ENCODE measurements around the gene RAD21L1. TPM values are rescaled to one million over a fixed set of nuclear protein-coding genes. Genes with fewer than 3 reads are reported as not detected.

The RAD21L1 gene
- polyA plus RNA-seq, 2 of the 4 experiments (the other 2 are of a cell fraction): not detected

GRCh38 chr20:1185790-1186334, 40.0 kb upstream of the RAD21L1 start (continued):
- TF ChIP-seq CTCF (IDR thresholded peaks at IDR 0.05) (peak; percentile 79), JUN (IDR thresholded peaks at IDR 0.05) (no peak), ZSCAN20 (CRISPR knock-in tag; IDR thresholded peaks at IDR 0.05) (no peak), MYC (IDR thresholded peaks at IDR 0.05; ENCODE audit: borderline replicate concordance, low read length) (no peak), NPAS2 (CRISPR knock-in tag; IDR thresholded peaks at IDR 0.05; ENCODE audit: borderline replicate concordance) (no peak), RNF2 (IDR thresholded peaks at IDR 0.05; ENCODE audit: borderline replicate concordance, low read depth) (no peak), PHF8 (IDR thresholded peaks at IDR 0.05; ENCODE audit: borderline replicate concordance, low read depth) (no peak), EHF (CRISPR knock-in tag; IDR thresholded peaks at IDR 0.05) (no peak), ZC3H11A (IDR thresholded peaks at IDR 0.05) (no peak), CHD2 (IDR thresholded peaks at IDR 0.05; ENCODE audit: low read length, partially characterized antibody) (no peak), MAFK (IDR thresholded peaks at IDR 0.05; ENCODE audit: partially characterized antibody) (no peak), BHLHE40 (IDR thresholded peaks at IDR 0.05; ENCODE audit: low read depth, low read length) (no peak)

- no peak overlapping the region for H3K4me3 ChIP-seq
Observed at GRCh38 chr20:1186367-1186991, 39.4 kb upstream of the RAD21L1 start.

GRCh38 chr20:1187605-1188171, 38.2 kb upstream of the RAD21L1 start:
- CTCF ChIA-PET: interaction anchor here (0.5 to 5.3 kb wide), 9 partner anchors 14 to 383 kb away, joined by 3 to 91 read pairs (median 8); partner anchors contain the start of gene PSMF1
- FAIRE-seq: peak; percentile 7
- no peak; a peak in 1 of 6 replicates for ATAC-seq
- peak in 1 of 2 experiments; percentile 47 for DNase-seq (ENCODE audit: low read depth in 1 of 2, low spot score in 1 of 2)
- no peak for TF ChIP-seq POLR2A (IDR thresholded peaks at IDR 0.05; ENCODE audit: low read length)
- TF ChIP-seq ZC3H11A (IDR thresholded peaks at IDR 0.05): no peak
- POLR2A ChIA-PET: no interaction called here
- Histone ChIP-seq H3K9me3 (no peaks in the 10 kb centered on the region), H3K4me1 (peaks cover 16% of the 10 kb centered on the region), H3K27ac (no peak overlapping the region), H3K4me3 (no peak overlapping the region), H3K4me2 (peak overlapping the region; percentile 26; the same call in 2 of the 3 replicates)
- WGBS (ENCODE audit: missing lambda C conversion rate): 50% methylated on average over 4 of the region's 4 CpGs

More at GRCh38 chr20:1186367-1186991, 39.4 kb upstream of the RAD21L1 start:
- H3K9me3 ChIP-seq: no peaks in the 10 kb centered on the region
- peak overlapping the region in 1 of 2 experiments; percentile 90; a peak in 1 of 6 replicates for H3K27ac ChIP-seq
- 63% methylated on average over 13 of the region's 13 CpGs for WGBS (ENCODE audit: missing lambda C conversion rate)
- CTCF ChIA-PET: interaction anchor here (0.6 to 5.3 kb wide), 28 partner anchors 10 to 371 kb away, joined by 3 to 91 read pairs (median 4); partner anchors contain the start of genes PSMF1 and SNPH
- POLR2A ChIA-PET: no interaction called here
- peaks cover 16% of the 10 kb centered on the region for H3K4me1 ChIP-seq
- FAIRE-seq: no peak
- DNase-seq (ENCODE audit: low read depth in 1 of 2, low spot score in 1 of 2): no peak
- no peak; a peak in 1 of 6 replicates for ATAC-seq
- peak overlapping the region; percentile 93 for H3K4me2 ChIP-seq
- TF ChIP-seq BCL3 (IDR thresholded peaks at IDR 0.05) (no peak), BHLHE40 (IDR thresholded peaks at IDR 0.05; ENCODE audit: low read depth, low read length) (no peak), HOXA7 (CRISPR knock-in tag; IDR thresholded peaks at IDR 0.05) (no peak), ATOH8 (CRISPR knock-in tag; IDR thresholded peaks at IDR 0.05; ENCODE audit: low read depth) (no peak)
